ENCODE results near the gene UFL1. TPM values are rescaled to one million over a fixed set of nuclear protein-coding genes. Genes with fewer than 3 reads are reported as not detected.

The UFL1 gene
- total and polyA plus RNA-seq, 4 donors, result 13.1 to 25.9 (median 17.8) TPM

GRCh38 chr6:96563853-96564252 lies 42.2 kb downstream of the UFL1 start (continued):
- no peak for TF ChIP-seq ZBTB33 (IDR thresholded peaks at IDR 0.05)

GRCh38 chr6:96570053-96570452 lies 48.4 kb downstream of the UFL1 start:
- TF ChIP-seq ZBTB33 (IDR thresholded peaks at IDR 0.05), result no peak
- TF ChIP-seq HNF4G (IDR thresholded peaks at IDR 0.05), result no peak
- WGBS, result 72% methylated on average over 2 of the region's 2 CpGs
- Histone ChIP-seq H3K27me3 (ENCODE audit: control insufficient read depth in 4 of 4, insufficient read depth in 4 of 4, low read length in 3 of 4) (no peaks in the 10 kb centered on the region), H3K4me1 (ENCODE audit: control insufficient read depth in 4 of 4, insufficient read depth in 4 of 4, low read length in 3 of 4) (peaks cover 0 to 10% (median 0%) of the 10 kb centered on the region in 4 donors), H3K36me3 (ENCODE audit: control insufficient read depth in 4 of 4, insufficient read depth in 3 of 4, low read depth in 1 of 4, low read length in 3 of 4) (no peaks in the 10 kb centered on the region), H3K27ac (ENCODE audit: low read depth in 1 of 2, low read length in 2 of 2) (no peak overlapping the region), H3K9ac (ENCODE audit: low read depth in 1 of 2, low read length in 2 of 2) (no peak overlapping the region), H3K9me3 (ENCODE audit: control insufficient read depth in 4 of 4, low read length in 3 of 4) (peaks cover 2 to 11% (median 7%) of the 10 kb centered on the region in 4 donors), H3K4me3 (ENCODE audit: low read depth in 1 of 3, low read length in 3 of 3) (no peak overlapping the region)
- DNase-seq (ENCODE audit: low spot score), result no peak

GRCh38 chr6:96571551-96571950 lies 49.9 kb downstream of the UFL1 start:
- H3K27me3 ChIP-seq (ENCODE audit: control insufficient read depth in 4 of 4, insufficient read depth in 4 of 4, low read length in 3 of 4), result peaks cover 0 to 2% (median 0%) of the 10 kb centered on the region in 4 donors
- H3K9me3 ChIP-seq (ENCODE audit: control insufficient read depth in 4 of 4, low read length in 3 of 4), result peaks cover 2 to 11% (median 7%) of the 10 kb centered on the region in 4 donors
- no peaks in the 10 kb centered on the region for H3K36me3 ChIP-seq (ENCODE audit: control insufficient read depth in 4 of 4, insufficient read depth in 3 of 4, low read depth in 1 of 4, low read length in 3 of 4)
- H3K4me1 ChIP-seq (ENCODE audit: control insufficient read depth in 4 of 4, insufficient read depth in 4 of 4, low read length in 3 of 4), result peaks cover 0 to 10% (median 0%) of the 10 kb centered on the region in 4 donors
- TF ChIP-seq FOXA2 (IDR thresholded peaks at IDR 0.05) (no peak), MAX (IDR thresholded peaks at IDR 0.05) (no peak), GABPA (IDR thresholded peaks at IDR 0.05 in 1 of 2, conservative IDR thresholded peaks at IDR 0.05 in 1 of 2) (no peak), HNF4A (conservative IDR thresholded peaks at IDR 0.05) (peak; percentile 25 to 67)
- H3K9ac ChIP-seq (ENCODE audit: low read depth in 1 of 2, low read length in 2 of 2), result no peak overlapping the region
- H3K4me3 ChIP-seq (ENCODE audit: low read depth in 1 of 3, low read length in 3 of 3), result no peak overlapping the region
- DNase-seq (ENCODE audit: low spot score), result no peak
- H3K27ac ChIP-seq (ENCODE audit: low read depth in 1 of 2, low read length in 2 of 2), result no peak overlapping the region

GRCh38 chr6:96575359-96575758 lies 53.8 kb downstream of the UFL1 start:
- 80% methylated on average over 3 of the region's 3 CpGs for WGBS
- DNase-seq (ENCODE audit: low spot score), result no peak
- TF ChIP-seq EGR1 (IDR thresholded peaks at IDR 0.05; ENCODE audit: low read depth in 2 of 2) (no peak), ZBTB33 (IDR thresholded peaks at IDR 0.05) (no peak), RXRA (IDR thresholded peaks at IDR 0.05) (no peak), HNF4G (IDR thresholded peaks at IDR 0.05) (no peak), JUND (IDR thresholded peaks at IDR 0.05) (no peak), GABPA (IDR thresholded peaks at IDR 0.05 in 1 of 2, conservative IDR thresholded peaks at IDR 0.05 in 1 of 2) (no peak), SP1 (IDR thresholded peaks at IDR 0.05) (no peak), FOXA1 (IDR thresholded peaks at IDR 0.05) (no peak), HNF4A (conservative IDR thresholded peaks at IDR 0.05) (no peak), YY1 (IDR thresholded peaks at IDR 0.05) (no peak), RAD21 (IDR thresholded peaks at IDR 0.05) (no peak), MAX (IDR thresholded peaks at IDR 0.05) (no peak), ATF3 (IDR thresholded peaks at IDR 0.05) (no peak)
- Histone ChIP-seq H3K27me3 (ENCODE audit: control insufficient read depth in 4 of 4, insufficient read depth in 4 of 4, low read length in 3 of 4) (peaks cover 0 to 2% (median 0%) of the 10 kb centered on the region in 4 donors), H3K27ac (ENCODE audit: low read depth in 1 of 2, low read length in 2 of 2) (no peak overlapping the region), H3K9ac (ENCODE audit: low read depth in 1 of 2, low read length in 2 of 2) (no peak overlapping the region), H3K36me3 (ENCODE audit: control insufficient read depth in 4 of 4, insufficient read depth in 3 of 4, low read depth in 1 of 4, low read length in 3 of 4) (no peaks in the 10 kb centered on the region), H3K4me3 (ENCODE audit: low read depth in 1 of 3, low read length in 3 of 3) (no peak overlapping the region), H3K9me3 (ENCODE audit: control insufficient read depth in 4 of 4, low read length in 3 of 4) (peaks cover 0 to 9% (median 4%) of the 10 kb centered on the region in 4 donors), H3K4me1 (ENCODE audit: control insufficient read depth in 4 of 4, insufficient read depth in 4 of 4, low read length in 3 of 4) (peaks cover 0 to 10% (median 0%) of the 10 kb centered on the region in 4 donors)

All from liver (tissue), 9 donors.